Measurements from ENCODE around the gene SPOCK1. TPM values are rescaled to one million over a fixed set of nuclear protein-coding genes. Genes with fewer than 3 reads are reported as not detected.

The SPOCK1 gene
- total RNA-seq, 1 donor from 2014 or later = 8.4 TPM

- ATAC-seq = no peak
- H3K9me3 ChIP-seq = no peaks in the 10 kb centered on the region
Measured at GRCh38 chr5:137400571-137400970, 98.6 kb downstream of the SPOCK1 start.

GRCh38 chr5:137399911-137400310 is 99.2 kb downstream of the SPOCK1 start:
- DNase-seq (no peak), ATAC-seq (no peak)
- Histone ChIP-seq H3K27me3 (ENCODE audit: low read depth) (no peaks in the 10 kb centered on the region), H3K27ac (no peak overlapping the region), H3K36me3 (no peaks in the 10 kb centered on the region), H3K4me3 (no peak overlapping the region), H3K4me1 (no peaks in the 10 kb centered on the region), H3K9me3 (no peaks in the 10 kb centered on the region)
- intact Hi-C loops (cut with DNase I) = no loop called here
- TF ChIP-seq CTCF (IDR thresholded peaks at IDR 0.05) = no peak

More at GRCh38 chr5:137400571-137400970, 98.6 kb downstream of the SPOCK1 start:
- TF ChIP-seq CTCF (IDR thresholded peaks at IDR 0.05) = no peak
- no peak overlapping the region for H3K27ac ChIP-seq
- no peaks in the 10 kb centered on the region for H3K4me1 ChIP-seq
- H3K4me3 ChIP-seq = no peak overlapping the region
- no peak for DNase-seq
- intact Hi-C loops (cut with DNase I) = no loop called here
- H3K27me3 ChIP-seq (ENCODE audit: low read depth) = no peaks in the 10 kb centered on the region
- H3K36me3 ChIP-seq = no peaks in the 10 kb centered on the region

GRCh38 chr5:137398751-137399150 is 100.4 kb downstream of the SPOCK1 start:
- intact Hi-C loops (cut with DNase I) = no loop called here
- no peak overlapping the region for H3K27ac ChIP-seq
- H3K4me3 ChIP-seq = no peak overlapping the region
- ATAC-seq (no peak), DNase-seq (no peak)
- no peaks in the 10 kb centered on the region for H3K9me3 ChIP-seq
- TF ChIP-seq CTCF (IDR thresholded peaks at IDR 0.05) = no peak
- H3K36me3 ChIP-seq = no peaks in the 10 kb centered on the region
- H3K4me1 ChIP-seq = no peaks in the 10 kb centered on the region
- no peaks in the 10 kb centered on the region for H3K27me3 ChIP-seq (ENCODE audit: low read depth)

- no peak overlapping the region for H3K4me3 ChIP-seq
- no peak overlapping the region for H3K27ac ChIP-seq
- H3K4me1 ChIP-seq = no peaks in the 10 kb centered on the region
- H3K9me3 ChIP-seq = no peaks in the 10 kb centered on the region
- H3K27me3 ChIP-seq (ENCODE audit: low read depth) = no peaks in the 10 kb centered on the region
- H3K36me3 ChIP-seq = no peaks in the 10 kb centered on the region
- no peak for ATAC-seq
- no peak for DNase-seq
- intact Hi-C loops (cut with DNase I) = no loop called here
- no peak for TF ChIP-seq CTCF (IDR thresholded peaks at IDR 0.05)
Measured at GRCh38 chr5:137398154-137398553, 101.0 kb downstream of the SPOCK1 start.

- DNase-seq (no peak), ATAC-seq (no peak)
- H3K4me3 ChIP-seq = no peak overlapping the region
- no peaks in the 10 kb centered on the region for H3K9me3 ChIP-seq
- H3K4me1 ChIP-seq = no peaks in the 10 kb centered on the region
- no peak for TF ChIP-seq CTCF (IDR thresholded peaks at IDR 0.05)
- H3K27ac ChIP-seq = no peak overlapping the region
- no peaks in the 10 kb centered on the region for H3K36me3 ChIP-seq
- H3K27me3 ChIP-seq (ENCODE audit: low read depth) = no peaks in the 10 kb centered on the region
- intact Hi-C loops (cut with DNase I) = no loop called here
Measured at GRCh38 chr5:137395011-137395755, 103.9 kb downstream of the SPOCK1 start.

All from lower lobe of right lung (tissue), 2 donors.